HG03175 (cell line): Measurements from ENCODE around the gene MTHFD2L.

Experiments used
- ATAC-seq: cut with Tn5 transposase; IDR thresholded peaks from one replicate; pipeline ENCODE4 v1.9.1; 2021; ENCODE audit warnings: mild to moderate bottlenecking, moderate library complexity; ENCODE audit not compliant: unreplicated experiment

MTHFD2L gene

DNA sequence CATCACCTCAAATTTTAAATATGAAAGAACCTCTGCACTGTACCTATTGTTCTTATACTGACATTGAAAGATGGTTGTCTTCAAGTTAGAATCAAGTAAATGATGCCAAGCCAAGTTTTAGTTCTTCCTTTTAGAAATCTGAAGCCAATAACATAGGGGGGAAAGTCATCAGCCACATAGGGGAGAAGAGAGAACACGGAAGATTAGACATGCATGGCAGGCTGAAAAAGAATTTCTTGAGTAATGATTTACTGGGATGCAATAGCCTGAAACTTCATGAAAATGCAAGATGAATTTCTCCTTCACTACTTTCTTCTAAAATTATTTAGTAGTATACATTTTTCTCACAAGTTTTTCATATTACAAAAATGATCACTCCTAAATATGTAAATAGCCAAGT is 136.8 kb downstream of the MTHFD2L start:
- no peak for ATAC-seq

DNA sequence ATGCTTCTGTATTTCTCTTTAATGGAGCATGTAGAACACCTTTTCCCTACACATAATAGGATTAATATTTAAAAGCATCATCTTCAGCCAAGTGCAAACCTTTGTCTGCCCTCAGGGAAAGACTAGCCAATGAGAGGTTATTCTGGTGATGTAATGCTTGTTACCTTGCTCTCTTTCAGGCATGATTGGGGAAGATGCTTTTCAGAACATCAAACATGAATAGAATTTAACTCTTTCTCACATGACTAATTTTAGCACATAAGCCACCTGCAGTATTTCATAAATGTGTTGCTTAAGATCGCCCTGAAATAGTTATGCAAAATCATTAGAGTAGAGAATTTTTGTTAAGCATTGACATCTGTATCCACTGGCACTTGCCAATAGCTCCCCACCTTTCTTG is 139.6 kb downstream of the MTHFD2L start:
- no peak for ATAC-seq

DNA sequence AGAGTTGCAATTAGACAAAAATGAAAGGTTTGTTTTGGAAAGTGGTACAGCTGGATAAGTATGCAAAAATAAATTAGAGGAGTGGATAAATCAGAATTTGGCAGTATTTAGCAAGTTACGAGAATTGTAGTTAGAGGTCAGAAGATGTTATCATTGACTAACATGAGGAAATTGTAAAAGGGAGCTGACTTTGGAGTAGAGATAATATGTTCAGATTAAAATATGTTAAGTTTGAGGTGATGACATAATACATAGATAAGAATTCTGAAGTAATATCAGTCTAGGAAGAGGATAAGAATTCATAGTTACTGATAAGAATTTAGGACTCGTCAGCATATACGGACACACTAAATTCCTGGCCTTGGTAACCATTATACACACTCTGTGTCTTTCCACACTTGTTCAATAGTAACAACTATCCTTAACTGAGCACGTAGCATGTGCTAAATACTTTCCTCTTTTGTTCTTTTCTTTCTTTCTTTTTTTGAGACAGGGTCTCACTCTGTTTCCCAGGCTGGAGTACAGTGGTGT is 146.2 kb downstream of the MTHFD2L start:
- no peak for ATAC-seq

DNA sequence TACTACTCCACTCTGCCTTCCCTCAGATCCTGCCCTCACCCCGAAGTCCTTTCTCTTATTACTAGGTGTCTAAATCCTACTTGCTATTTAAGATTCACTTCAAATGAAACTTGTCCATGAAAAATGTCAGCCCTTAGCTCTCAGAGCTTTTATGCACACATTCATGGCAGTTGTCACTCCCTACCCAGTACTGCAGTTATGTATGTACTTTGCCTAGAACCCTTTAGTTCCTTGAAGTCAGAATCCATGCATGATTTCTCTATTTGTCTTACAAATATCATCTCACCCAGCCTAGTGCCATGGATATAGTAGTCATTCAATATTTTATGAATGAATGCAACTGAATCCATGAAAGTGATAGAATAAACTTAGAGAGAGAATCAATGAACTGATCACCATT is 147.1 kb downstream of the MTHFD2L start:
- no peak for ATAC-seq

DNA sequence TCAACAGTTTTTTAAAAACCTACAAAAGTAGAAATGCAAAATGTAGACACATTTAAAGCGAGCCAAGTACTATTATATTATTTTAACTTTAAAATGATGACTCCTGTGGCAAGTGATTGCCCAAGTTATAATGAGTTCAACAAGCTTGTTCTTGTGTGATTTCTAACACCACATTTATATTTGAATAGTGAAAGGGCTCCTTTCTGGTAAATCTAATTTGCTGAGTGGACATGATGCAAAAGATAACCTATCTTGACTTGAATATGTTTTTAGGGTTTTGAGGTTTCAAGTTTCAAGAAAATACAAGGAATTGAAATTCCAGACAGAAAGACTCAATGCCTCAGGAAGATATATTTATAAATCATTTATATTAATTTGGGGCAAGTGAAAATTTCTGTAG is 149.3 kb downstream of the MTHFD2L start:
- ATAC-seq: no peak

DNA sequence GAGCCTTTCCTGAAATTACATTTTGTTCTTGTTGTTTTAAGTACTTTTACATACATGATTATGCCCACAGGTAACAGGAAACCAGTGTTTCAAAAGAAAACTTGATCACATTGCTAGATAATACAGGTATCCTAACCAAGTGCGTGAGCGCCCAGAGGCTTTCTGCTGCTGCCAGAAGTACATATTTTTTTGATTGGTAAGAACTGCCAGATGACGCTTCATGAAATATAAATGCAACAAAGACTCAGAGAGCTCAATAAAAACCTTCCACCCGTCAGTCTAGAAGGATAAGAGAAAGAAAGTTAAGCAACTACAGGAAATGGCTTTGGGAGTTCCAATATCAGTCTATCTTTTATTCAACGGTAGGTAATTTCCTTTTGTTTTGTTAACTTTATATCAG is 150.3 kb downstream of the MTHFD2L start, which contains the start of gene EPGN:
EPGN (plus strand) TSS at position 256 of the 400 bp plus-strand sequence; CDS start at position 320, 64 bp downstream.
- no peak for ATAC-seq

DNA sequence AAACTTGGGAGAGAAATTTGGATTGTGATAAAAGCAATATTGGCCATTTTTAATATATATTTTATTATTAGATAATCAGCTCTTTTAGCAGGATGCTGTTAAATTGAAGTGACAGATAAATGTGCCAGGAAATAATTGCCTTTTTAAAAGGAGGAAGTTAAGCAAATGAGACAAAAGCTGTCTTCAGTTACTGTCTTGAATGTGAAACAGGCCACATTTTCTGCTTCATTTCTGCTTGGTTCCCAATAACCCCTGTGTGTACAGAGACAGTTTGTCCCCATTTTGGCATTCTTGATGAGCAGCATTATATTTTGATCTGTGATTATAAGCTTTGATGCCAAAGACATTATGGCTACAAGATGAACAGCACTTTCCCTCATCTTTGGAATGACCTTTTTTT is 151.3 kb downstream of the MTHFD2L start:
- ATAC-seq: no peak

DNA sequence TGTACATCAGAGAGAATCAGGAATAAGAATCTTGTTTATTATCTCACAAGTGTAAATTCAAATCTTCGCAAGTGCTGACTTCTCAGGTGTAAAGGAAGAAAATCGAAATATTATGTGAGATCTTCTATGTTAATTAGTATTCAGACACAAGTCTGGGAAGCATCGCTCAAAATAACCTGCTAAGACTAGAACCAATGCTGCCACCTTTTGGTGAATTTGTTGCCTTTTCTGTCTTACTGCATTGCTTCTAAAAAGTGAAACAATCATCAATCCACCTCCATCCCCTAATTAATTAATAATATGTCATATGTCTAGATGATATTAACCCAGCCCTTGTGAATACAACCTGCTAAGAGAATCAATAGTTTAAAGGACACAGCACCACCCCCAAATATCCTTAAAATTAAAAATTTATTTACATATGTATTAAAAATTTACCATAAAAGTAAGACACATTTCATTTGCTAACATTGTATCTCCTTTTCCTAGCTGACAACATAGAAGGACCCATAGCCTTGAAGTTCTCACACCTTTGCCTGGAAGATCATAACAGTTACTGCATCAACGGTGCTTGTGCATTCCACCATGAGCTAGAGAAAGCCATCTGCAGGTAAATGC is 153.9 kb downstream of the MTHFD2L start:
- ATAC-seq: peak; percentile 70

DNA sequence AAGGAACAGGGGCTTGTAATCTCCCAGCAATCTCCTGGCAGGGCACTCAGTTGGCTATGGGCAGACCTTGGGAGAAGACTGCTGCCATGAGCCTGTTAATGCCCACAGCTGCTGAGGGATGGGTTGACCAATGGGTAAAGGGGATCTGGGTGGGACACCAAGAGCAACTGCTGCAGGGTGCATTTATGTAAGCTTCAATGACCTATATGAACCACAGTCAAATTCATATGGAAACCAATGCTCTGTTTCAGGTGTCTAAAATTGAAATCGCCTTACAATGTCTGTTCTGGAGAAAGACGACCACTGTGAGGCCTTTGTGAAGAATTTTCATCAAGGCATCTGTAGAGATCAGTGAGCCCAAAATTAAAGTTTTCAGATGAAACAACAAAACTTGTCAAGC is 156.4 kb downstream of the MTHFD2L start:
- no peak for ATAC-seq

DNA sequence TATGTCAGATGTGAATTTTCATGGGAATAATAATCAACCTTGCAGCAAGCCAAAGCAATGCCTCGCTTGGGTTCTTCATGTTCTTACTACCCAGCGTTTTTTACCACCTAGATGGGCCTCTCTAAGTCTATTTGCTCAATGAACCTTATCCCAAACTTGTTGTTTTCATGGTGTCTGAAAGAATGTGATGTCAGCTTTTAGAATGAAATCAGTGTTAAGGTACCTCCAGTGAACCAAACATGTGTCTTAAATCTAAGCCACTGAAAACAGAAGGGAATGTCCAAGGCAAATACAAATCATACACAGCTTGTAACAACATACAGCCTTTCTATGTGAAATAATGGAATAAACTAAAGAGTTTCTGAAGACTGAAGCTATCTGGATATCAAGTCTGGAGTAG is 157.0 kb downstream of the MTHFD2L start:
- ATAC-seq: no peak

DNA sequence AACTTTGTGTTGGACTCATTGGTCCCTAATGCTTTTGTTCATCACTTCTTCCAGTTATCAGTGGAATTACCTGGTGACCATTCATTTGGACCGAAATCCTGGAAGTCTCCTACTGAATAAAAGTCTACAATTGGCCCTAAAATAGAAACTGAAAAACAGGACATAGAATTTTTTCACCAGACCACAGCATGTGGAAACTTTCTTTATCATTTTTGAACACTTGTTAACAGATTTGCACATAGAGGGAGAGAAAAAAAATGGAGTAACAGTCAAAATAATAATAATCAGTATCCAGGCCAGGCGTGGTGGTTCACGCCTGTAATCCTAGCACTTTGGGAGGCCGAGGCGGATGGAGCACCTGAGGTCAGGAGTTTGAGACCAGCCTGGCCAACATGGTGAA is 157.5 kb downstream of the MTHFD2L start:
- ATAC-seq: no peak

DNA sequence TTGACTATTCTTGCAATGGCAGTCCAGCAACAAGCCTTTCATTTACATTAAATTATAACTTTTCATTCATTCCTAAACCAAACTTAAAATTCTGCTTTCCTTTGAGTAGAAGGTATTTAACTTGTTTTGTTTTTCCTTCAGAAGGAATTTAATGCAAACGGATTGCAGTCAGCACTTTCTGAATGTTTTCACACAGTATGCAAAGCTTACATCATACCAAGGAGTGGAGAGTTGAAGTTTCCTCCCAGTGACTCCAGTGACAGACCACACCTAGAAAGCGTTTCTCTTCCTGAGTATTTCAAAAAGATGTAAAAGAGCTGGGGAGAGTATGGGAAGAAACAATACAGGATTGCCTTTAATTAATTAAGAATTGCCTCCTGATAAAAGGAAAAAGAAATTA is 158.5 kb downstream of the MTHFD2L start:
- no peak for ATAC-seq

DNA sequence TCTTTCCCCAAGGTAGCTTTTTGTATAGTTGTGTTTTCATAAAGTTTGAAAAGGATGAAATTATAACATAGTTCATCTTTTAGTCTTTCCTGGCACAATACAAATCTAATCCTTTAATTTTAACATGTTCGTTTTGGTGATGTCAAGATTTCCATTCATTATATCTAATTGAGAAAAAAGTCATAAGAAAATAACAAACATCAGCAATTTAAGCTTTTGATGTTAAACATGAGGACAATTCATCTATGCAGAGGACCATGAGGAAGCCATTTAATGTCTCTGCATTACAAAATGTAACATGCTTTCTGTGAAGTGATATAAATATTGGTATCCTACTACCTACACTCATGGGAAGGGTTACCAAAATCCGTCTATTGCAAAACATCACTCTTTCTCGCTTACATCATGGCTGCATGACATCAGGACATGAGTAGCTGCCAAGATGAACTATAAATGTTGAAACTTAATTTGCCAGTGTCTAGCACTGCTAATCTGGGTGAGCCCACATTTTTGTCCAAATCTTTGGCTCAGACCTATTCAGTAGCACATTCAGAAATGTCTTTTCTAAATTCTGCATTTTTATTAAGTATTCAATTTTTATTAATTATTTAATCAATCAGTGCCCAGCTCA is 159.8 kb downstream of the MTHFD2L start:
- ATAC-seq: no peak

DNA sequence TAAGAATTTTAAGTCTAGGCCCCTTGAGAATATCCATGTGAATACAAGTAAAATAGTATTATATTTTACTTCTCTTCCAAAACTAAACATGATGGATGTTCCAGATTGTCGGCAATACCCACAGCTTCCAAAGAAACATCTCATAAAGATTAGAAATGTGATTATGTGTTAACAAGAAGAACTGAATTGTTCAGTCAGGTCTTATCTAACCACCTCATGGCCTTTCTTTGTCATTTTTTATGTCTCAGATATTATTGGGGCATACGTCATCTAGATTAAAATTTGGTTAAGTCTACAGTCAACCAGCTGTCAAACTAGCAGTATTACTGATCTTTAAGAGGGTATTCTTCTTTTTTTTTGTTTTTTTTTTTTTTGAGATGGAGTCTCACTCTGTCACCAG is 160.4 kb downstream of the MTHFD2L start:
- ATAC-seq: no peak

DNA sequence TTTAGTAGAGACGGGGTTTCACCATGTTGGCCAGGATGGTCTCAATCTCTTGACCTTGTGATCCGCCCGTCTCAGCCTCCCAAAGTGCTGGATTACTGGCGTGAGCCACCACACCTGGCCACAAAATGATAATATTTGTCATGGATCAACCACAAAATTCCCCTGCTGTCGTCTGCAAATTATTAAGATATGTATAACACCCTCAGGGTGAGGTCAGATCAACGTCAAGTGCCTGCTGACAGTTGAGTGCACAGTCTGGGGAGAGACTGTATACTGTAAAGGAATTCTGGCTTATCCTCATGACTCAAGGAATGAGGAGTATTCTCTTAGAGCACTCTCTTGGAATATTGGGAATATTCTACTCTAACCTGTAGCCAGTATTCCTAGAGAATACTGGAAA is 161.6 kb downstream of the MTHFD2L start:
- ATAC-seq: no peak

DNA sequence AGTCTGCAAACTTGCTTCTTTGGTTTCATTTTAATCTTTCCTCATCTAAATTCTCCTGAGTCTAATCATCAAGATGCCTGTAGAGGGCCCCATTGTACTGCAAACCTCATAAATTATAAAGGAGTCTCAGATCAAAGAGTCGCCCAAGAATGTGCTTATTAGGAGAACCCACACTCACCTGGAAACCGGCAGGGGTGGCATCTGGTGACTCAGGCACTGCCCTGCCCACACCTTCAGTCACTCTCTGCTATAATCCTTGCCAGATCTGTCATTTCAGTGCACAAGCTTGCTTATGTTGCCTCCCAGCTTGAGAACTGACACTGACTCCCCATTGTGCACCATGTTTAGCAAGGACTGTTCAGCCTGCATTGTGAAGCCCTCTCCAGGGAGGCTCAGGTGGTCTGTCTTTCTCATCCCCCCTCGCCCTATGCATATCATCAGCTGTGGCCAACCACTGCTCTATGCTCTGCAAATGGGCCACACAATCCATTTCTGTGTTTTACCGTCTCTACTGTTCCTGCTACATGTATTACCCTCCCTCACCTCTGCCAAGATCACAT is 162.7 kb downstream of the MTHFD2L start:
- ATAC-seq: peak; percentile 84

DNA sequence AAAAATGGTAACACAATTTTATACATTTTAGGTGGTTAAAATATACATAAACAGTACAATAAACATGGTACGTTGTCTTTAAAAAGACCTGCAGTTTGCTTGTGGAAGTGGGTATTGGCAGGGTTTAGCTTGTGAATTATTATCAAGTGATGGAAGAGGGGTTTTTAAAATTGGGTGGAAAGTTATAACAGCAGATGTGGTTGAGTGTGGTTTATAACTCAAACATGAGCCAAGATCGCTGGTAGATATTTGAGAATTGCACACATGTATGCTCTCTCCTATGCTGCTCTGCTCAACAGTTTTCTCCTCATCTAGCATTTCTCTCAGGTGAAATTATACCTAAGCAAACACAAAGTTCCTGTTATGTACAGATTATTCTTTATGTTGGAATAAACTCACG is 164.4 kb downstream of the MTHFD2L start:
- no peak for ATAC-seq

DNA sequence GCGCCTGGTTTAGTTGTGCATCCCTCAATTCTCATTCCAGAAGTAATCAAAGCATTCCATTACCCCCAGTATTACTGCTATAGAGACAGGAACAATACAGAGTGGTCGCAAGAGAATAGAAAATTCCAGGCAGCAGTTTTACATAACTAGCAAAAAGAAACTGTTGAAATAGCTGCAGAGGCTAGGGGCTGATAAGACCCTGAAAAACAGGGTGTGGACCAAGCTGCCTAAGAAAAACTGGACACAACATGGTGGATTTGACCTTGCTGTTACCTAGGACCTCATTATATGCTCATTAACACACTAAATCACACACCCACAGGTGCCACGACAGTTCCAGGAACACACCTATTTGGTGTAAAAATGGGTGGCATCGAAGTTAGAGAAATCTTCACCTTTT is 165.7 kb downstream of the MTHFD2L start:
- ATAC-seq: no peak

DNA sequence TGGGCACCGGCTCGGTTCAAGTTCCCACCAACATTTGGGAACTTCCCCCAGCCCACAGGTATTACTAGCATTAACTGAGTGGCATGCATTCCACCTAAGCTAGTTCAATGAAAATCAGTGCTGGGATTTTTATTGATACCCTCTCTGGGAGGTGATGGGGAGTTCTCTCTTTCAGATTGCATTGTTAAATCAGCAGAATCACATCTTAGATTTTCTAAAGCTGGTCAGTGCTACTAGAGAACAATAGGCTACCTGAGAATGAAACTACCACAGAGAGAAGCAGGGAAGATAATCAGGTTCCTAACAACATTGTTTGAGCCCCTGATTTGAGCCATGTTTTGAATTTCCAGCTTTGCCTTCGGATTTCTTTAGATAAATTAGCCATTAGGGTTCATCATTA is 166.3 kb downstream of the MTHFD2L start:
- ATAC-seq: no peak

DNA sequence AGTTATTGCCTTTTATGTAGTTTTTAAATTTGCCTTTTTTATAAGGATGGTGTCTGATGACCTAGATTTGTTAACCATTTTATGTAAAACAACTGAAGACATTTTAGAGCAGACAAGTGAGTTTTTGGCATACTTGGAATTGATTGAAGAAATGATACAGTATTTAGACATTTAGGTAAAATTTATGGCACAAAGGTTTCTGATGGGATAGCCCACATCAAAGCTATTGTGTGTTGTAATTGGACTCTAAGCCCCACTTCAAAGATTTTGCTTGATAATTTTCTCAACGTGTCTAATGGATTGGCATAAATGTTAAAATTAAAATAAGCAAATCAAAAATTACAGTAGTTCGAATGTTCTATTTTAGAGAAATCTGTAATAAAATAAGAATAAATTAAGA is 168.0 kb downstream of the MTHFD2L start:
- no peak for ATAC-seq

DNA sequence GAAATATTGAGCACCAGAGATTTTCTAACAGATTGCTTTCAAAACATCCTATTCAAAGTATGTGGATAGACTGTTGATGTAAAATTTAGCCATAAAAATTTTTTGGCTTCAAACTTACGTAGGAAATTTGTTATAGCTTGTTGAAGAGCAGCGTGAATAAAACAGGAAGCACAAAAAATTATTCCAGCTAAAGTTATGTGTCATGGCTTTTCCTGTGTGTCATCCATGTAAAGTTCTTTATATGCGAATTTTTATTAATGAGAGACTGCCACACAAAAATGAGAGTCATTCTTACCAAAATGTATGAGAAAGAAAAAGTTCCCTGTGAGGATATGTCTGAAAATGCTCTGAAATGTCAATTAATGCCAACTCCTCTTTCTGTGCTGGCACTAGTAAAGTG is 169.8 kb downstream of the MTHFD2L start:
- ATAC-seq: no peak

DNA sequence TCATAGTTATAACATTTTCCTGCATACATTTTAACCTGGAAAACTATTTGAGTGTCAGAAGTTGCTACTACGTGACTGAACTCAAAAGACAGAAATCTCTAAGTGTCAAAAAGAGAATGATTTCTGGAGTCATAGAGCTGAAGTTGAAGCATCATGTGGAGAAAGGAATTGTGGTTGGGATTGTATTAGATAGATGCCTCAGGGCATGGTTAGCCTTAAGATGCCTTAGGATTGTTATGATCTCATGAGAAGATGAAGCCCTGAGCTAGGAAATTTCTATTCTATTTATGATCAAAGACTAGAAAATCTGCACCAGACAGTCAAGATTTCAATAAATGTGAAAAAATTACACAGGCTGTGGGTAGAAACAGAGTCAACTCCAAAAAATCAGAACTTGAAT is 170.6 kb downstream of the MTHFD2L start:
- ATAC-seq: no peak
